GM12878 (cell line): ENCODE measurements around the gene LBHD1. TPM values are rescaled to one million over a fixed set of nuclear protein-coding genes. Genes with fewer than 3 reads are reported as not detected.

Experiments used
- ATAC-seq: fragments of 200-7000 bp; cut with Tn5 transposase; 3 replicates; pipeline ENCODE4 v1.9.1; 2020; ENCODE audit warnings: mild to moderate bottlenecking, moderate library complexity
- BruUV-seq: library from RNA; stranded (reverse); fragments of 400-500 nt; replicated peaks from 2 replicates; lab custom pipeline; 2021; lab: Mats Ljungman, UMichigan
- CTCF ChIA-PET: fragments of 300-600 bp; sonication (Branson Sonifier 250); formaldehyde crosslinking; extraction: SDS; loops from one replicate; lab custom pipeline; 2021; ENCODE audit warnings: inconsistent platforms; lab: Yijun Ruan, JAX
- POLR2A ChIA-PET: fragments of 350-600 bp; formaldehyde crosslinking; extraction: SDS; loops from one replicate; lab custom pipeline; 2021; ENCODE audit warnings: inconsistent platforms; lab: Charles Lee
- RAD21 ChIA-PET: fragments of 300-600 bp; sonication (Branson Sonifier 250); formaldehyde crosslinking; loops from one replicate; lab custom pipeline; 2023; ENCODE audit warnings: antibody characterized with exemption; ENCODE audit not compliant: unreplicated experiment; lab: Charles Lee
- SMC1A ChIA-PET: fragments of 300-600 bp; sonication (Branson Sonifier 250); formaldehyde crosslinking; loops from one replicate; lab custom pipeline; 2023; ENCODE audit not compliant: unreplicated experiment, uncharacterized antibody; lab: Charles Lee
- DNase-seq: peaks from one replicate; pipeline ENCODE4 v3.0.0-alpha.2; 2011; ENCODE audit warnings: low read depth, low spot score
- FAIRE-seq: peaks from 3 replicates; lab custom pipeline; 2011; peaks lifted over from hg19 to GRCh38; lab: Jason Lieb, UNC
- H2AFZ ChIP-seq: 2 replicates; pipeline ENCODE4 v1.6.0; 2011; ENCODE audit warnings: low read depth, low read length, control low read depth; ENCODE audit not compliant: control insufficient read depth
- H3K27ac ChIP-seq: 2 replicates; pipeline ENCODE4 v1.5.1; 2011; ENCODE audit warnings: control low read depth; ENCODE audit not compliant: control insufficient read depth, insufficient read depth
- H3K27me3 ChIP-seq, 2 experiments: replicated peaks in 1 of 2; 2 replicates each; pipeline versions ENCODE4 v1.6.0 to v1.6.1; 2011; ENCODE audit warnings: low read length in 1 of 2; ENCODE audit not compliant: control insufficient read depth in 2 of 2, insufficient read depth in 2 of 2
- H3K36me3 ChIP-seq, 2 experiments: 2 replicates each; pipeline ENCODE4 v1.5.1; 2011; ENCODE audit warnings: low read length in 1 of 2; ENCODE audit not compliant: control insufficient read depth in 2 of 2, insufficient read depth in 2 of 2
- H3K4me1 ChIP-seq: 2 replicates; pipeline ENCODE4 v1.6.1; 2011; ENCODE audit warnings: mild to moderate bottlenecking, low read length, moderate library complexity, mixed read lengths; ENCODE audit not compliant: control insufficient read depth, insufficient read depth
- H3K4me2 ChIP-seq: 2 replicates; pipeline ENCODE4 v1.6.0; 2011; ENCODE audit warnings: control low read depth; ENCODE audit not compliant: control insufficient read depth, insufficient read depth
- H3K4me3 ChIP-seq: fragments of 200-600 bp; sonication (generic); 2 replicates; pipeline ENCODE4 v1.5.1; 2016
- H3K79me2 ChIP-seq: 2 replicates; pipeline ENCODE4 v1.6.0; 2011; ENCODE audit warnings: low read length; ENCODE audit not compliant: control insufficient read depth, insufficient read depth
- H3K9ac ChIP-seq: 2 replicates; pipeline ENCODE4 v1.8.0; 2011; ENCODE audit warnings: low read length, control low read depth, mixed read lengths; ENCODE audit not compliant: control insufficient read depth, insufficient read depth
- H3K9me3 ChIP-seq: replicated peaks from 3 replicates; pipeline ENCODE4 v1.5.1; 2011; ENCODE audit warnings: mild to moderate bottlenecking, low read length; ENCODE audit not compliant: control insufficient read depth, insufficient read depth
- H4K20me1 ChIP-seq: 2 replicates; pipeline ENCODE4 v1.6.0; 2011; ENCODE audit not compliant: control insufficient read depth, insufficient read depth
- ATF2 ChIP-seq: IDR thresholded peaks from 2 replicates; pipeline ENCODE4 v1.6.1; 2012; ENCODE audit warnings: low read length, inconsistent platforms
- CHD1 ChIP-seq: IDR thresholded peaks from 2 replicates; pipeline ENCODE4 v1.6.1; 2012; ENCODE audit warnings: low read depth, low read length, improper control_type of control experiment
- RAD51 ChIP-seq: fragments of 450-650 bp; IDR thresholded peaks from 2 replicates; pipeline ENCODE4 v1.6.1; 2016; ENCODE audit warnings: moderate library complexity, mild to moderate bottlenecking, inconsistent platforms
- SMC3 ChIP-seq: IDR thresholded peaks from 2 replicates; pipeline ENCODE4 v1.6.1; 2011; ENCODE audit warnings: low read length, improper control_type of control experiment, borderline replicate concordance
- ZBTB4 ChIP-seq: fragments of 450-650 bp; formaldehyde crosslinking; IDR thresholded peaks from 2 replicates; pipeline ENCODE4 v1.4.0; 2022; ENCODE audit warnings: mild to moderate bottlenecking, moderate library complexity
- WGBS: methylation state at CpG from one replicate; pipeline ENCODE4 v1.1.6; 2016; ENCODE audit warnings: low lambda C conversion rate; ENCODE audit not compliant: insufficient replicate concordance, insufficient coverage; ENCODE audit errors: missing lambda C conversion rate; 5-methylcytosine and 5-hydroxymethylcytosine counted together
- in situ Hi-C: fragments of 300-500 bp; cut with MboI; formaldehyde crosslinking; loops from 9 replicates; pipeline ENCODE4 v1.14.3; 2018; ENCODE audit warnings: mixed read lengths
- intact Hi-C: fragments of 100-400 bp; cut with micrococcal nuclease; formaldehyde crosslinking; loops from one replicate; pipeline ENCODE4 v1.14.2; 2022; ENCODE audit not compliant: unreplicated experiment
- polyA plus RNA-seq, 11 experiments: library from polyadenylated mRNA; depleted of rRNA in 4 of 11; unstranded in 6 of 11; stranded (reverse) in 5 of 11; fragments of >200 nt; fragmentation: Nextera tagmentation in 4 of 11; fragmentation: Illumina TruSeq in 1 of 11; extraction: Ambion mirVana in 4 of 11; extraction: Trizol in 1 of 11; gene quantifications; 1 replicate in 1 of 11; 2 replicates in 10 of 11; pipeline versions ENCODE4 v1.2.1 to v1.2.3, GENCODE V29; 2011 to 2016; ENCODE audit warnings: inconsistent platforms in 2 of 11, missing spikeins in 2 of 11, low read depth in 1 of 11
- total RNA-seq, 4 experiments: library from RNA; depleted of rRNA in 3 of 4; stranded (reverse); fragments of >200 nt in 3 of 4; fragmentation: Illumina TruSeq in 1 of 4; extraction: Trizol in 1 of 4; gene quantifications; 2 replicates each; pipeline versions ENCODE4 v1.2.1 to v1.2.3, GENCODE V29; 2013 to 2021
- TF ChIP-seq, protein P1 (sequence below): IDR thresholded peaks from 2 replicates; pipeline ENCODE4 v1.6.1; 2011; ENCODE audit warnings: low read depth, low read length, improper control_type of control experiment, borderline replicate concordance
- TF ChIP-seq, protein P2 (sequence below): fragments of 150-350 bp; IDR thresholded peaks from 2 replicates; pipeline ENCODE4 v1.6.1; 2014; ENCODE audit warnings: mild to moderate bottlenecking, low read depth, low read length
- TF ChIP-seq, protein P3 (sequence below): fragments of 450-650 bp; IDR thresholded peaks from 2 replicates; pipeline ENCODE4 v1.6.1; 2017; ENCODE audit warnings: mild to moderate bottlenecking, moderate library complexity

Gene LBHD1
- total and polyA plus RNA-seq, 10 of the 15 experiments (the other 5 are each of a cell fraction or from before 2014, with no cell fraction given): 0.79 to 12.0 (median 7.6) TPM

DNA sequence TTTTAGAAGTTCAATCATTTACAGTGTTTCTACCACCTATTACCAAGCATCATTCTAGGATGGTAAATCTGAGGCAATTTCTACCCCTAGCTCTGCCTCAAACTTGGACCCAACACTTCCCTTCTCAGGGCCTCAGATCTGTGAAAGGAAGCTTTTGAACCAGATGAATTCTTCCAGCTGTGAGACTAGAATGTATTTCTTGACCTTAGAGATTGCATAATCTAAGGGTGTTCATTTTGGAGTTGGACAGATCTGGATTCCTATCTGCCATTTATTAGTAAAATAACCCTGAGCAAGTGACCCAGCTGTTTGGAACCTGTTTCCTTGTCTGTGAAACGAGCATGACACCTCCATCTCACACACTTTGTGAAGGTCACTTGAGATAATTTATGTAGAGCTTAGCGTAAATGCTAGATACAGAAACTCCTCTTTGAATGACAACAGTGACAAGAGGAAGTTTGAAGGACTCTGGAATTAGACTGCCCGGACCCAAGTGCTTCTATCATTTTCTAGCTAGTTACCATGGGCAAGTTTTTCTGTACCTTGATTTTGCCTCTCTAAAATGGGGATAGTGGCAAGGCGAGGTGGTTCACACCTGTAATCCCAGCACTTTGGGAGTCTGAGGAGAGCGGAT is 15.2 kb downstream of the LBHD1 start:
- no peak for FAIRE-seq
- no peaks in the 10 kb centered on the region for H4K20me1 ChIP-seq
- peaks cover 6% of the 10 kb centered on the region for H3K4me1 ChIP-seq
- H3K36me3 ChIP-seq: no peaks in the 10 kb centered on the region; a peak in 1 of 4 replicates
- H3K4me2 ChIP-seq: no peak overlapping the region
- H3K4me3 ChIP-seq: no peak overlapping the region
- no peak for ATAC-seq
- WGBS: 60% methylated on average over 5 of the region's 5 CpGs
- H3K9me3 ChIP-seq: no peaks in the 10 kb centered on the region
- intact Hi-C loops: no loop called here
- no peak overlapping the region for H2AFZ ChIP-seq
- H3K9ac ChIP-seq: no peak overlapping the region
- in situ Hi-C loops: no loop called here
- no peak overlapping the region for H3K27ac ChIP-seq
- ChIA-PET RAD21 (interaction anchor here (0.7 to 1.2 kb wide), 4 partner anchors 11 to 106 kb away, joined by 3 to 5 read pairs (median 4); no protein-coding TSS in a partner anchor), SMC1A (interaction anchor here (0.5 to 5.0 kb wide), 5 partner anchors 8 to 232 kb away, joined by 3 to 41 read pairs (median 4); partner anchors contain the start of genes C11orf98 and CSKMT), CTCF (interaction anchor here (0.9 to 1.2 kb wide), 5 partner anchors 17 to 192 kb away, joined by 3 to 6 read pairs (median 3); partner anchors contain the start of gene B3GAT3), POLR2A (interaction anchor here (1.3 to 14.6 kb wide), 4 partner anchors 11 to 65 kb away, joined by 4 to 295 read pairs (median 10); partner anchors contain the start of genes C11orf98, CSKMT, GANAB and LBHD1)
- no peaks in the 10 kb centered on the region for H3K27me3 ChIP-seq
- DNase-seq: no peak
- no TSS peak for BruUV-seq
- peaks cover 13% of the 10 kb centered on the region for H3K79me2 ChIP-seq
- TF ChIP-seq ATF2: no peak
- TF ChIP-seq, protein P1, sequence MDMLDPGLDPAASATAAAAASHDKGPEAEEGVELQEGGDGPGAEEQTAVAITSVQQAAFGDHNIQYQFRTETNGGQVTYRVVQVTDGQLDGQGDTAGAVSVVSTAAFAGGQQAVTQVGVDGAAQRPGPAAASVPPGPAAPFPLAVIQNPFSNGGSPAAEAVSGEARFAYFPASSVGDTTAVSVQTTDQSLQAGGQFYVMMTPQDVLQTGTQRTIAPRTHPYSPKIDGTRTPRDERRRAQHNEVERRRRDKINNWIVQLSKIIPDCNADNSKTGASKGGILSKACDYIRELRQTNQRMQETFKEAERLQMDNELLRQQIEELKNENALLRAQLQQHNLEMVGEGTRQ: no peak
- TF ChIP-seq, protein P2, sequence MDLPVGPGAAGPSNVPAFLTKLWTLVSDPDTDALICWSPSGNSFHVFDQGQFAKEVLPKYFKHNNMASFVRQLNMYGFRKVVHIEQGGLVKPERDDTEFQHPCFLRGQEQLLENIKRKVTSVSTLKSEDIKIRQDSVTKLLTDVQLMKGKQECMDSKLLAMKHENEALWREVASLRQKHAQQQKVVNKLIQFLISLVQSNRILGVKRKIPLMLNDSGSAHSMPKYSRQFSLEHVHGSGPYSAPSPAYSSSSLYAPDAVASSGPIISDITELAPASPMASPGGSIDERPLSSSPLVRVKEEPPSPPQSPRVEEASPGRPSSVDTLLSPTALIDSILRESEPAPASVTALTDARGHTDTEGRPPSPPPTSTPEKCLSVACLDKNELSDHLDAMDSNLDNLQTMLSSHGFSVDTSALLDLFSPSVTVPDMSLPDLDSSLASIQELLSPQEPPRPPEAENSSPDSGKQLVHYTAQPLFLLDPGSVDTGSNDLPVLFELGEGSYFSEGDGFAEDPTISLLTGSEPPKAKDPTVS: no peak
- TF ChIP-seq SMC3: no peak
- no peak for TF ChIP-seq ZBTB4 (CRISPR knock-in tag)
- TF ChIP-seq, protein P3, sequence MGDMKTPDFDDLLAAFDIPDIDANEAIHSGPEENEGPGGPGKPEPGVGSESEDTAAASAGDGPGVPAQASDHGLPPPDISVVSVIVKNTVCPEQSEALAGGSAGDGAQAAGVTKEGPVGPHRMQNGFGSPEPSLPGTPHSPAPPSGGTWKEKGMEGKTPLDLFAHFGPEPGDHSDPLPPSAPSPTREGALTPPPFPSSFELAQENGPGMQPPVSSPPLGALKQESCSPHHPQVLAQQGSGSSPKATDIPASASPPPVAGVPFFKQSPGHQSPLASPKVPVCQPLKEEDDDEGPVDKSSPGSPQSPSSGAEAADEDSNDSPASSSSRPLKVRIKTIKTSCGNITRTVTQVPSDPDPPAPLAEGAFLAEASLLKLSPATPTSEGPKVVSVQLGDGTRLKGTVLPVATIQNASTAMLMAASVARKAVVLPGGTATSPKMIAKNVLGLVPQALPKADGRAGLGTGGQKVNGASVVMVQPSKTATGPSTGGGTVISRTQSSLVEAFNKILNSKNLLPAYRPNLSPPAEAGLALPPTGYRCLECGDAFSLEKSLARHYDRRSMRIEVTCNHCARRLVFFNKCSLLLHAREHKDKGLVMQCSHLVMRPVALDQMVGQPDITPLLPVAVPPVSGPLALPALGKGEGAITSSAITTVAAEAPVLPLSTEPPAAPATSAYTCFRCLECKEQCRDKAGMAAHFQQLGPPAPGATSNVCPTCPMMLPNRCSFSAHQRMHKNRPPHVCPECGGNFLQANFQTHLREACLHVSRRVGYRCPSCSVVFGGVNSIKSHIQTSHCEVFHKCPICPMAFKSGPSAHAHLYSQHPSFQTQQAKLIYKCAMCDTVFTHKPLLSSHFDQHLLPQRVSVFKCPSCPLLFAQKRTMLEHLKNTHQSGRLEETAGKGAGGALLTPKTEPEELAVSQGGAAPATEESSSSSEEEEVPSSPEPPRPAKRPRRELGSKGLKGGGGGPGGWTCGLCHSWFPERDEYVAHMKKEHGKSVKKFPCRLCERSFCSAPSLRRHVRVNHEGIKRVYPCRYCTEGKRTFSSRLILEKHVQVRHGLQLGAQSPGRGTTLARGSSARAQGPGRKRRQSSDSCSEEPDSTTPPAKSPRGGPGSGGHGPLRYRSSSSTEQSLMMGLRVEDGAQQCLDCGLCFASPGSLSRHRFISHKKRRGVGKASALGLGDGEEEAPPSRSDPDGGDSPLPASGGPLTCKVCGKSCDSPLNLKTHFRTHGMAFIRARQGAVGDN: no peak
- TF ChIP-seq RAD51: no peak
- no peak for TF ChIP-seq CHD1
